Osteocyte (in vitro differentiated cells): ENCODE results near the gene NPR3. TPM values are rescaled to one million over a fixed set of nuclear protein-coding genes. Genes with fewer than 3 reads are reported as not detected.

Experiments
- DNase-seq: peaks from one replicate; pipeline ENCODE4 v3.0.0; 2021; ENCODE audit warnings: mixed read lengths; ENCODE audit not compliant: unreplicated experiment; ENCODE audit errors: extremely low spot score
- H3K27ac Mint-ChIP-seq: one replicate; pipeline ENCODE4 v1.8.0; 2021; ENCODE audit warnings: mild to moderate bottlenecking, mixed read lengths; ENCODE audit not compliant: unreplicated experiment
- H3K27me3 Mint-ChIP-seq: one replicate; pipeline ENCODE4 v1.8.0; 2021; ENCODE audit warnings: mixed read lengths; ENCODE audit not compliant: unreplicated experiment
- H3K36me3 Mint-ChIP-seq: one replicate; pipeline ENCODE4 v1.8.0; 2021; ENCODE audit warnings: mixed read lengths; ENCODE audit not compliant: unreplicated experiment
- H3K4me1 Mint-ChIP-seq: one replicate; pipeline ENCODE4 v1.8.0; 2021; ENCODE audit warnings: mixed read lengths; ENCODE audit not compliant: unreplicated experiment
- H3K4me3 Mint-ChIP-seq: one replicate; pipeline ENCODE4 v1.8.0; 2021; ENCODE audit warnings: mild to moderate bottlenecking, moderate library complexity, mixed read lengths; ENCODE audit not compliant: unreplicated experiment
- H3K9me3 Mint-ChIP-seq: one replicate; pipeline ENCODE4 v1.8.0; 2021; ENCODE audit warnings: mixed read lengths; ENCODE audit not compliant: unreplicated experiment
- total RNA-seq: library from RNA; stranded (reverse); gene quantifications from 2 replicates; pipeline ENCODE4 v1.2.1, GENCODE V29; 2021
- TF ChIP-seq, protein P1 (sequence below): fragments of 200-600 bp; sonication (generic); IDR thresholded peaks from 2 replicates; pipeline ENCODE4 v1.5.0; 2021; ENCODE audit warnings: antibody characterized with exemption, mild to moderate bottlenecking, moderate library complexity

Gene NPR3
- total RNA-seq, 1 donor from 2014 or later, result 97.4 TPM

DNA sequence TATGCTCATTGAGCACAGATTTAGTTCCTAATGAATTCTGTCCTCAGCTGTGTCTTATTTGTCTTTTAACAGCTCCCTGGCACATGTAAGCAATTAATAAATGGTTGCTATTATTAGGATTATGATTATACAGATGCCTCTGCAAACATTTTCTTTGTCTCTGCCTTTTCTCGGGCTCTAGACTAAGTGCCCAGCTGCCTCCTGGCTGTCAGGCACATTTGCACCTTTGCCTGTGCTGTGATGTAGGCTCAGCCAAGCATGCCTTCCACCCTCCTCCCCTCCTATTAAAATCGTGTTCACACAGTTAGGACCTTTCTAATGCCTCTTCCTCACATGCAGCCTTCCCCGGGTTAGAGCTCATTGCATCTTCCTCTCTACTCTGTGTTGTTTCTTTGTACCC is 25.7 kb downstream of the NPR3 start:
- H3K4me1 Mint-ChIP-seq, result peaks cover 7% of the 10 kb centered on the region
- H3K27ac Mint-ChIP-seq, result no peak overlapping the region
- no peaks in the 10 kb centered on the region for H3K27me3 Mint-ChIP-seq
- peaks cover 31% of the 10 kb centered on the region for H3K36me3 Mint-ChIP-seq
- no peaks in the 10 kb centered on the region for H3K9me3 Mint-ChIP-seq
- TF ChIP-seq, protein P1, sequence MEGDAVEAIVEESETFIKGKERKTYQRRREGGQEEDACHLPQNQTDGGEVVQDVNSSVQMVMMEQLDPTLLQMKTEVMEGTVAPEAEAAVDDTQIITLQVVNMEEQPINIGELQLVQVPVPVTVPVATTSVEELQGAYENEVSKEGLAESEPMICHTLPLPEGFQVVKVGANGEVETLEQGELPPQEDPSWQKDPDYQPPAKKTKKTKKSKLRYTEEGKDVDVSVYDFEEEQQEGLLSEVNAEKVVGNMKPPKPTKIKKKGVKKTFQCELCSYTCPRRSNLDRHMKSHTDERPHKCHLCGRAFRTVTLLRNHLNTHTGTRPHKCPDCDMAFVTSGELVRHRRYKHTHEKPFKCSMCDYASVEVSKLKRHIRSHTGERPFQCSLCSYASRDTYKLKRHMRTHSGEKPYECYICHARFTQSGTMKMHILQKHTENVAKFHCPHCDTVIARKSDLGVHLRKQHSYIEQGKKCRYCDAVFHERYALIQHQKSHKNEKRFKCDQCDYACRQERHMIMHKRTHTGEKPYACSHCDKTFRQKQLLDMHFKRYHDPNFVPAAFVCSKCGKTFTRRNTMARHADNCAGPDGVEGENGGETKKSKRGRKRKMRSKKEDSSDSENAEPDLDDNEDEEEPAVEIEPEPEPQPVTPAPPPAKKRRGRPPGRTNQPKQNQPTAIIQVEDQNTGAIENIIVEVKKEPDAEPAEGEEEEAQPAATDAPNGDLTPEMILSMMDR, result no peak
- H3K4me3 Mint-ChIP-seq, result no peak overlapping the region
- DNase-seq, result no peak

DNA sequence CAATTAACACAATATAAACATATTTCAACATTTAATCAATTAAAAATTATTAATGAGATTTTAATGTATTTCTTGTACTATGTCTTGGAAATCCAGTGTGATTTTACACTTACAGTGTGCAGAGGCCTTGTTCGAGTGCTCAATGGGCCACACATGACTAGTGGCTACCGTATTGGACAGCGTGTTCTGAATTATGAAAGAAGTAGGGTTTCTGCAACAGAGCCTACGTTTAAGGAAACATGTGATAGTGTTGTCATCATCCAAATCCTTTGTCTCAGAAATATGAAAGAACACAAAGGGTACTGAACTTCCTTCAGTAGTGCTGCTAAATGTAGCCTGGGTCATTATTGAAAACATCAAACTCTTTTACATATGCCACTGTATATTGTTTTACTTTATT is 29.5 kb downstream of the NPR3 start:
- Mint-ChIP-seq H3K4me3 (no peak overlapping the region), H3K9me3 (no peaks in the 10 kb centered on the region), H3K4me1 (peaks cover 6% of the 10 kb centered on the region), H3K36me3 (peaks cover 36% of the 10 kb centered on the region), H3K27ac (no peak overlapping the region), H3K27me3 (no peaks in the 10 kb centered on the region)
- TF ChIP-seq, protein P1, result no peak
- no peak for DNase-seq

DNA sequence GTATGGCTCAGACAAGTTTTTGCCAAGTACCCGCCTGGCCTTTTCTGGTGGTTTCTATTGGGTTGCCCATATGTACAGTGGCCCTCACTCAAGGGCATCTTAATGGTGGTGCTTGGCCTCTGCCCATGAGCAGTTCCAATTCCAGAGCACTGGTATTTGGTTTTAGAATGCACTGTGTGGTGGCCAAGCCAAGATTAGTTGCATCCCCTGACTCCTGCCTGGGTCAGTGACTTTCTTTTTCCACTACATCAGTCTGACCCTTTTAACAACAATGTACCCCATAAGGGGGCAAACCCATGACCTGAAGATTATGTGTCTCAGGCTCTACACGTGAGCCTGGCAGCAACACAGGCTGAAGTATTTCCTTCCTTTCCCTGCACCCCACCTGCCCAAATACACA is 34.2 kb downstream of the NPR3 start:
- Mint-ChIP-seq H3K4me1 (no peaks in the 10 kb centered on the region), H3K9me3 (peaks cover 22% of the 10 kb centered on the region), H3K27me3 (no peaks in the 10 kb centered on the region), H3K36me3 (peaks cover 58% of the 10 kb centered on the region), H3K27ac (no peak overlapping the region), H3K4me3 (no peak overlapping the region)
- TF ChIP-seq, protein P1, result no peak
- no peak for DNase-seq

DNA sequence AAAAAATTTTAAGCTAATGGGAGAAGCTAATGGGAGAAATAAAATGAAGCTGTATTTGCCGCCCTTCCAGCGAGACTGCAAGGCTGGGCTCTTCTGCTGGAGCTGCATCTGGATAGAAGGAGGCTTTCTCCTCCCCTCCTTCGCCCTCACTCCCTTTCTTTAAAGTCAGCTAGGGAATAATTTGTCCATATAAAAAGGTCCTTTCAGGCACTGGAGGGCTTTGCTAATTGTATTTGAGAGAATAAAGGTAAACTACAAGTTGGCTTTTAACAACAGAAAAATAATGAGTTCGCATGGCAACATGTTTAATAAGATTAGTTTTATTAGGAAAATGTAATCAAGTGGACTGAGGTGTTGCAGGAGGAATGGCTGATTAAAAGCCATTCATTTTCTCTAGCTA is 41.3 kb downstream of the NPR3 start:
- Mint-ChIP-seq H3K4me3 (no peak overlapping the region), H3K27me3 (no peaks in the 10 kb centered on the region), H3K36me3 (peaks cover 49% of the 10 kb centered on the region), H3K4me1 (peaks cover 20% of the 10 kb centered on the region), H3K27ac (no peak overlapping the region), H3K9me3 (peaks cover 19% of the 10 kb centered on the region)
- TF ChIP-seq, protein P1, result no peak
- no peak for DNase-seq

DNA sequence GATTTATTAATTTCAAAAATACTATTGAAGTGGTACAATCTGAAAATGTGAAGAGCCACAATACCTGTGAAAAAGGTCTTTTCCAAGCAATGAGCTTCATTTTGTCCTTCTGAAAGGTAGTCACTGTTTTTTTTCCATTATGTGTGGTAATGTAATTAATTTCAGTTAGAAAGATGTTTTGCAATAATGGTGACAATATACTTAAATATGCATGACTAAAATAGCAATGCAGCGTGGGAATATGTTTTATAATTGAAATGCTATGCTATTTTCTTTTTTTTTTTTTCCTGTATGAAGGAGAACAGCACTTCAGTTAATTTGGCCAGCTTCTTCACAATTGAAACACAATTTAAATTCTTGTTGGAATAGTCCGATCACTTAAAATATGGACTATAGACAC is 41.9 kb downstream of the NPR3 start:
- no peaks in the 10 kb centered on the region for H3K27me3 Mint-ChIP-seq
- DNase-seq, result no peak
- TF ChIP-seq, protein P1, result no peak
- no peak overlapping the region for H3K4me3 Mint-ChIP-seq
- H3K36me3 Mint-ChIP-seq, result peaks cover 42% of the 10 kb centered on the region
- peaks cover 20% of the 10 kb centered on the region for H3K4me1 Mint-ChIP-seq
- peaks cover 15% of the 10 kb centered on the region for H3K9me3 Mint-ChIP-seq
- H3K27ac Mint-ChIP-seq, result no peak overlapping the region
